ENCODE data around the gene STIM2.

DNA sequence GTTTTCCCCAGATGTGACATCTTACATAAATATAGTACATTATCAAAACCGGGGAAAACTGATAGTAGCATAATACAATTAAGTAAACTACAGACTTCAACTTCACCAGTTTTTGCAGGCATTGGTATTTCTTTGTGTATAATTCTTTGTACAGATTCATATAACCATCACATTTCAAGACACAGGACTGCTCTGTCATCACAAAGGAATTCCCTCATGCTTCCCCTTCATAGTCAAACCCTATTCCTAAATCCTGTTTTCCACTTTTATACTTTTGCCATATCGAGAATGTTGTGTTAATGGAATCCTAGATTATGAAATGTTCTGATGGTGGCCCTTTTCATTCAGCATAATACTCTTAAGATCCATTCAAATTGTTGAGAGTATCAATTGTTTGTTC, 36.0 kb downstream of the STIM2 start:
- TF ChIP-seq EZH2 (IDR thresholded peaks at IDR 0.05) = no peak
- no peak for TF ChIP-seq POLR2AphosphoS5 (IDR thresholded peaks at IDR 0.05; ENCODE audit: borderline replicate concordance, low read depth, low read length)
- no peak for TF ChIP-seq FOXP2 (optimal IDR thresholded peaks at IDR 0.05; ENCODE audit: control extremely low read depth, extremely low read length, insufficient read depth)

Measured in SK-N-MC (cell line).